Renal cortical epithelial cell (primary cell): ENCODE data around the gene P2RX6. TPM values are rescaled to one million over a fixed set of nuclear protein-coding genes. Genes with fewer than 3 reads are reported as not detected.
A peak's percentile ranks its signal among the peaks of the same experiment; 100 is the strongest.

Source experiments
- DNase-seq: peaks from one replicate; pipeline ENCODE4 v3.0.0-alpha.2; 2011; ENCODE audit warnings: low read depth
- total RNA-seq: library from RNA; depleted of rRNA; stranded (reverse); fragments of >200 nt; gene quantifications from 2 replicates; pipeline ENCODE4 v1.2.3, GENCODE V29; 2014

Gene P2RX6
- total RNA-seq, 1 donor from 2014 or later, result 1.1 TPM

- DNase-seq, result no peak
Measured at GRCh38 chr22:20979940-20980453, 35.0 kb upstream of the P2RX6 start.

- DNase-seq, result no peak
Measured at GRCh38 chr22:20980523-20980922, 34.4 kb upstream of the P2RX6 start.

DNA sequence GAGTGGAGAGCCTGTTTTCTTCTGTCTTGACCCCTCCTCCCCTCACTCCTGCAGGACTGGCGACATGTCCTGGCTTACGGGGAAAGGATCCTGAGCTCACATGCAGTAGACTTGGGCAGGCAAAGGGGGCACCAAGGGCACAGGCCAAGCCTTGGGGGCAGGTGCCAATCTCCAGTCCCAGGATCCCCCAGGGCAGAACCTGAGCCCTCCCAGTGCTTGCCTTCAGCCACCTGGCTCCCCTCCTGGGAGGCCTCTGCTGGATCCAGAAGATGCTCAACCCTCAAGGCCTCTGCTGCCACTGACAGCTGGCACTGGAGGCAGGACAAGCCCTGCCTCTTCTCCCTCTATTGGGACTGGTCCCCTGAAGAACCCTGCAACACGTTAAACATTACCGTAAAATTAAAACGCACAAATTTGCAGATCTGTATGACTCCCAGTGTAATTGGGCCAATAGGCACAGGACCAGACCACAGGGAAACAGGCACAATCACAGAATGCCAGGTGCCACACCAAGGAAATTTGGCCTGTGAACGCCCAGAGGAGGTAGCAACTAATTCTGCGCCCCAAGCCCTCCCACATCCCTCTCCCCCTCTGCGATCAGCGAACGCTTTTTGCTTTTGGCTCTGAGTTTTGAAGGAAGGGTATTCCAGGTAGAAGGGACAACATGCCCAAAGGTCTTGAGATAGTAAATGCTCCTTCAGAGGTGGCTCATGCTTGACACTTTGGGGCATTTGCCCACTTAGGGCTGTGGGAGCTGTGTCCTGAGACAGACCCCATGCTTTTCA is 33.8 kb upstream of the P2RX6 start:
- no peak for DNase-seq

GRCh38 chr22:20981787-20982562 is 33.0 kb upstream of the P2RX6 start, which contains the start of gene LZTR1:
Gene LZTR1, plus strand, starts transcription at chr22:20982297. Its CDS starts 75 bp downstream, at chr22:20982372.
- DNase-seq, result peak; percentile 63

DNA sequence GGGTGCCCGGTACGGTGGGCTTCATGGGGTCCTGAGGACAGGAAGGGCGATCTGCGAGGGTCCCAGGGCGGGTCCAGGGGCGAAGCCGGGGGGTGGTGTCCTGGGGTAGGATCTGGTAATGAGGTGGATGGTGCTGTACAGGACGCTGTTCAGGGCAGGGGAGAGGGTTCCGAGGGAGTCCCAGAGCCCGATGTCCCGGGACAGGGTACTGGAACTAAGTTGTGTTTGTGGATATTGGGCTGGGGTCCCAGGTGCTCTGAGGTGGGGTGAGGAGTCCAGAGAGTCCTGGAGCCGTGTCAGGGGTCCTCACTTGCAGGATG is 32.4 kb upstream of the P2RX6 start:
- no peak for DNase-seq

DNA sequence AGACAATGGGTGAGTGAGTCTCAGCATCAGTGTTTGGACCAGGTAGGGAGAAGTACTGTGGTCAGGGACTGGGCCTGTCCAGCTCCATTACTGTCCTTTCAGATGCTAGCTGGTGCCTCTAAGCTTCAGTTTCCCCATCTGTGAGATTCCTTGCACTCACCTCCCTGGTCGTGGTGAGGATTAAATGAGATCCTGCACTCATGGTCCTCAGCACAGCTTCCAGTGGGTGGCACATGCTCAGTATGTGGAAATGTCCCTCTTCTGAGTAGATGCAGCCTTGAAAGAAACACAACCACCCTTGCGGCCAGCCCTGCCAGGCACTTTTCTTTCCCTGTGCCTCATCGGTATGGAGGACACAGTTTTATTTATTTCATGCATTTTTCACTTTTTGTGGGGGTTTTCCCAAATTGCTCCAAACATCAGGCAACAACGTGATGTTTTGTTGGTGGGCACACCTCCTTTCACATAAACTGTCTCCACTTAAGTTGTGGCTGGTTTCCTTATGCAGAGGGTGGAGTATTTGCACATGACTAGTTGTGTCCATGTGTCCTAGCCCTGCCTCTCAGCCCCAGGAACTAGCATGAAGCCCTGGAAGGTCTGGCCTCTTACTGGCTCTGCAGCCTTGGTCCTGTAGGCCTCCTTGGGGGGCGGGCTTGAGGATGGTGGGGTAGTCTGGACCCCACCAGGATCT is 31.7 kb upstream of the P2RX6 start:
- DNase-seq, result no peak

GRCh38 chr22:20985720-20986119 is 29.2 kb upstream of the P2RX6 start:
- no peak for DNase-seq

DNA sequence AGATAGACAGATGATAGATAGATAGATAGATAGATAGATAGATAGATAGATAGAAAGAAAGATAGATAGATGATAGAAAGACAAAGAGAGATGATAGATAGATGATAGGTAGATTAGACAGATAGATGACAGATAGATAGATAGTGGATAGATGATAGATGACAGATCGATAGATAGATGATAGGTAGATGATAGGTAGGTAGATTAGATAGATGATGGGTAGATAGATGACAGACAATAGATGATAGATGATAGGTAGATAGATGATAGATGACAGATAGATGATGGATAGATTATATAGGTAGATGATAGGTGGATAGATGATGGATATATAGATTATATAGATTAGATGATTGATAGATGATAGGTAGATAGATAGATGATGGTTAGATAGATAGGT is 28.6 kb upstream of the P2RX6 start:
- DNase-seq, result no peak

DNA sequence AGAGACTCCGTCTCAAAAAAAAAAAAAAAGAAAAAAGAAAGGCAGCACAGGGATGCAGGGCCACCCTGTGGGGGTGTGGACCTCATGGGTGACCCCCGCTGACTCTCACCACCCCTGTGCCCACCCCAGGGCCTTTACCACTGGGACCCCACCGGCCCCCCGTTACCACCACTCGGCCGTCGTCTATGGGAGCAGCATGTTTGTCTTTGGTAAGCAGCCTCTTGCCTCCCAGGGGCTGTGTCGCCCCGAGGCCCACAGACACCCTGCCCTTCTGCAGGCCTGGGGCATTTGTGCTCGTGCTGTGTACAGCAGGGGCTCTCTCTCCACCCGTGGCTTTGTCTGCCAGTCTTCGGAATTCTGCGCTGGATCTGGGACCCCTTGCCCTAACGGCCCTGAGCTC is 27.6 kb upstream of the P2RX6 start:
- DNase-seq, result no peak

- no peak for DNase-seq
Measured at GRCh38 chr22:20988573-20989322, 26.2 kb upstream of the P2RX6 start.

GRCh38 chr22:20989323-20990138 is 25.4 kb upstream of the P2RX6 start:
- DNase-seq, result no peak

GRCh38 chr22:20990184-20991180 is 24.5 kb upstream of the P2RX6 start:
- DNase-seq, result no peak

DNA sequence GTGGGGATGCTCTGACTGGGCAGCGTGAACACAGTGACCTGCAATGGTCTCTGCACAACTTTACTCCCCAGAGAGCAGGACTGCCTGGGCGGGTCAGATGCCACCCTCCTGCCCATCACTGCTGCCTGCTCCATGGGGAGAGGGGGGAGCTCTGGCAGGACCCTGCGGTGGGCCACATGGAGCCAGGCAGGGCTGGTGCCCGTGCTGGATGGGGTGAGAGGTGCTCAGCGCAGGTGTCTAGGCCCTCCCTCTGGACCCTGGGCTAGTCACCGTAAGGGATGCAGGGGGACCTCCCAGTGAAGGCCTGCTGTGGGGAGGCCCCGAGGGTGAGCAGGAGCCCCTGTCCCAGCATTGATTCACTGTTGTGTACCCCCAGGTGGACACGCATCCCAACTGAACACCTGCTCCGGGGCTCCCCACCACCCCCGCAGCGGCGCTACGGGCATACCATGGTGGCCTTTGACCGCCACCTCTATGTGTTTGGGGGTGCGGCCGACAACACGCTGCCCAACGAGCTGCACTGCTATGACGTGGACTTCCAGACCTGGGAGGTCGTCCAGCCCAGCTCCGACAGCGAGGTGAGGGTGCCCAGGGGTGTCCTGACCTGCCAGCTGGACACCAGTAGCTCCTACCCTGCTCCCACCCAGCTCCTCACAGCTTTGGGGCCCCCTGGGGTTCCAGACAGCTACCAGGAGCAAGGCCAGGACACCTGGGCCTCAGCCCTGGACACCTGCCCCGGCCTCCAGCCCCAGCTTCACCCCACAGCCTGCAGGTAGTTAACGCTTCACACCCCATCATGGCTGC is 23.5 kb upstream of the P2RX6 start:
- no peak for DNase-seq

DNA sequence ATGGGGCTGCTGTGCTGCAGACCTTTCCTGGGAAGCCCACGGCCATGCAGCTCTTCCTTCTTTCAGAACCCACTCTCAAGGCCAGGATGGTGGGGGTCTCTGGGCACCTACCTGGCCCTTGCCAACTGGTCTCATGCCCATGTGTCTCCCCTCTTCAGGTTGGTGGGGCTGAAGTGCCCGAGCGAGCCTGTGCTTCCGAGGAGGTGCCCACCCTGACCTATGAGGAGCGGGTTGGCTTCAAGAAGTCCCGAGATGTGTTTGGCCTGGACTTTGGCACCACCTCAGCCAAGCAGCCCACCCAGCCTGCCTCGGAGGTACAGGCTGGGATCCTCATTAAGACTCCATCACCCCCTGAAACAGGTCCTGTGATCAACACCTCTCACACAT is 22.9 kb upstream of the P2RX6 start:
- no peak for DNase-seq

GRCh38 chr22:20992456-20993303 is 22.3 kb upstream of the P2RX6 start:
- DNase-seq, result no peak

GRCh38 chr22:20993304-20994127 is 21.4 kb upstream of the P2RX6 start:
- DNase-seq, result no peak
